Endometrial microvascular endothelial cells (primary cell): ENCODE measurements around the gene ADM5. TPM values are rescaled to one million over a fixed set of nuclear protein-coding genes. Genes with fewer than 3 reads are reported as not detected.

Experiments used
- in situ Hi-C: cut with HindIII; loops from 2 replicates; pipeline ENCODE4 v1.10.0; 2017; ENCODE audit warnings: low sequenced_read_pairs, low pct_unique_long_range_greater_than_20kb; ENCODE audit errors: inconsistent ontology term
- total RNA-seq: library from RNA; depleted of rRNA; stranded (reverse); fragments of >200 nt; gene quantifications from one replicate; pipeline ENCODE4 v1.2.3, GENCODE V29; 2015; ENCODE audit errors: inconsistent ontology term

ADM5 gene
- total RNA-seq, 1 donor from 2014 or later: not detected

- in situ Hi-C loops: no loop called here
Measured at GRCh38 chr19:49739098-49739497, 49.7 kb downstream of the ADM5 start.

GRCh38 chr19:49739933-49740332 lies 50.5 kb downstream of the ADM5 start:
- in situ Hi-C loops: no loop called here

Other genes starting within 250 kb of the ADM5 start
- not detected for gene SLC17A7, start 248.1 kb upstream of the ADM5 start, total RNA-seq
- gene PIH1D1, start 237.8 kb upstream of the ADM5 start, total RNA-seq: 97.7 TPM
- 67.4 TPM for gene ALDH16A1, start 236.4 kb upstream of the ADM5 start, total RNA-seq
- gene FLT3LG, start 215.4 kb upstream of the ADM5 start, total RNA-seq: 2.6 TPM
- 2,035 TPM for gene RPL13A, start 202.0 kb upstream of the ADM5 start, total RNA-seq
- 3,348 TPM for gene RPS11, start 193.2 kb upstream of the ADM5 start, total RNA-seq
- 93.4 TPM for gene FCGRT, start 176.9 kb upstream of the ADM5 start, total RNA-seq
- 38.2 TPM for gene RCN3, start 161.6 kb upstream of the ADM5 start, total RNA-seq
- 107 TPM for gene NOSIP, start 109.0 kb upstream of the ADM5 start, total RNA-seq
- gene PRRG2, start 108.3 kb upstream of the ADM5 start, total RNA-seq: not detected
- 7.5 TPM for gene PRR12, start 98.4 kb upstream of the ADM5 start, total RNA-seq
- gene RRAS, start 49.5 kb upstream of the ADM5 start, total RNA-seq: 45.0 TPM
- 73.5 TPM for gene SCAF1, start 47.4 kb upstream of the ADM5 start, total RNA-seq
- gene IRF3, start 23.7 kb upstream of the ADM5 start, total RNA-seq: 81.9 TPM
- 51.6 TPM for gene BCL2L12, start 23.7 kb upstream of the ADM5 start, total RNA-seq
- gene PRMT1, start 12.3 kb upstream of the ADM5 start, total RNA-seq: 456 TPM
- 9.6 TPM for gene CPT1C, start 1.5 kb downstream of the ADM5 start, total RNA-seq
- not detected for gene TSKS, start 73.7 kb downstream of the ADM5 start, total RNA-seq
- 125 TPM for gene AP2A1, start 77.4 kb downstream of the ADM5 start, total RNA-seq
- 10.6 TPM for gene FUZ, start 123.7 kb downstream of the ADM5 start, total RNA-seq
- 31.7 TPM for gene MED25, start 128.7 kb downstream of the ADM5 start, total RNA-seq
- gene PTOV1, start 161.6 kb downstream of the ADM5 start, total RNA-seq: 59.8 TPM
- 50.6 TPM for gene PNKP, start 178.0 kb downstream of the ADM5 start, total RNA-seq
- 23.1 TPM for gene AKT1S1, start 187.8 kb downstream of the ADM5 start, total RNA-seq
- 12.6 TPM for gene TBC1D17, start 188.1 kb downstream of the ADM5 start, total RNA-seq
- 1.2 TPM for gene IL4I1, start 207.3 kb downstream of the ADM5 start, total RNA-seq
- 26.7 TPM for gene ATF5, start 239.6 kb downstream of the ADM5 start, total RNA-seq
- gene NUP62, start 239.9 kb downstream of the ADM5 start, total RNA-seq: 87.8 TPM